HL-60 (cell line): ENCODE measurements around the gene PPP2R5C.

Source experiments
- DNase-seq, 2 experiments: peaks; one replicate each; pipeline ENCODE4 v3.0.0-alpha.2; 2010 to 2020; ENCODE audit warnings: low read depth in 1 of 2, low spot score in 1 of 2
- H3K27ac ChIP-seq: fragments of 250-450 bp; sonication (Bioruptor Pico); replicated peaks from 2 replicates; pipeline ENCODE4 v1.5.1; 2020; ENCODE audit warnings: mild to moderate bottlenecking, moderate library complexity
- H3K27me3 ChIP-seq: fragments of 250-450 bp; sonication (Bioruptor Pico); 2 replicates; pipeline ENCODE4 v1.5.1; 2021; ENCODE audit warnings: mild to moderate bottlenecking, moderate library complexity; ENCODE audit not compliant: insufficient read depth, poor library complexity, severe bottlenecking
- H3K4me3 ChIP-seq: replicated peaks from 2 replicates; pipeline ENCODE4 v1.5.1; 2011; ENCODE audit warnings: mild to moderate bottlenecking, control low read depth, low read length; ENCODE audit not compliant: insufficient read depth
- CTCF ChIP-seq: IDR thresholded peaks from one replicate; pipeline ENCODE4 v1.5.1; 2011; ENCODE audit warnings: low read length, control low read depth, inconsistent platforms; ENCODE audit not compliant: insufficient read depth
- GABPA ChIP-seq: IDR thresholded peaks from 2 replicates; pipeline ENCODE4 v1.6.1; 2012; ENCODE audit warnings: low read depth
- POLR2AphosphoS5 ChIP-seq: IDR thresholded peaks from 2 replicates; pipeline ENCODE4 v1.6.1; 2012; ENCODE audit warnings: low read depth
- SPI1 ChIP-seq: IDR thresholded peaks from 2 replicates; pipeline ENCODE4 v1.6.1; 2012; ENCODE audit warnings: low read depth, mild to moderate bottlenecking, borderline replicate concordance
- TF ChIP-seq, protein P1 (sequence below): IDR thresholded peaks from 2 replicates; pipeline ENCODE4 v1.6.1; 2012; ENCODE audit warnings: low read depth; ENCODE audit not compliant: insufficient replicate concordance

The PPP2R5C gene

DNA sequence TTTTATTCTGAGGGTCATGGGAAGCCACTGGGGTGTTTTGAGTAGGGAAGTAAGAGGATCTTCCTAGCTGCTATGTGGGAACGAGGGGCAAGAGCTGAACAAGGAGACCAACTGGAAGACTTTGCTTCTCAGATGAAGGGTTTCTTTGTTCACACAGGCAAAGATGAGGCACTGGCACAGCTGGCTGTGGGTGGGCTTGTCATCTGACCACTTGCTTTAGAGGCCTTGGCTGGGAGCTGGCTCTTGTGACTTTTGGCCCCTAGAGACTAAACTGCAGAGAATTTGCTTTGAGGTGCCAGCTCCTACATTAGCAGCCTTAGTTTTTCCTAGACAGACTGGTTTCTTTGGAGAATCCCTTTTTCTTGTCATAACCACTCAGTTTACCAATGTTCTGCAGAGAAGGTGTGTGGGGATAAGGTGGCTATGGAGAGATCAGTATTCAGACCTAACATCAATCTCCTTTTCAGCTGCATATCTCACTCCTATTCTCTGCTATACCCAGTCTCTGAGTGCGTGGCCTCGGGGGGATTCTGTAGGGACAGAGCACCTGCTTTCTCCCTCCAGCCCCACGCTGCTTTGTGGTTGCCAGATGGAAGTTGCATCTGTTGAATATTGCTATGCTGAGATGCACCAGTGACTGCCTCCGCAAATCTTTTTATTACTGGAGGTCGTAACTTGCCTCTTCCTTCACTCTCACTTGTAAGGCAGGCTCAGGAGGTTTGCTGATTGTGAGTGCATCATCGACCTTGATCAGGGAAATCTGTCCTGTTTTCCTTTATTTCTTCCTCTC is 12.7 kb downstream of the PPP2R5C start:
- no peaks in the 10 kb centered on the region for H3K27me3 ChIP-seq
- no peak overlapping the region for H3K27ac ChIP-seq
- no peak overlapping the region for H3K4me3 ChIP-seq
- DNase-seq: no peak
- TF ChIP-seq SPI1: no peak
- TF ChIP-seq CTCF: no peak
- TF ChIP-seq POLR2AphosphoS5: no peak
- no peak for TF ChIP-seq GABPA
- TF ChIP-seq, protein P1, sequence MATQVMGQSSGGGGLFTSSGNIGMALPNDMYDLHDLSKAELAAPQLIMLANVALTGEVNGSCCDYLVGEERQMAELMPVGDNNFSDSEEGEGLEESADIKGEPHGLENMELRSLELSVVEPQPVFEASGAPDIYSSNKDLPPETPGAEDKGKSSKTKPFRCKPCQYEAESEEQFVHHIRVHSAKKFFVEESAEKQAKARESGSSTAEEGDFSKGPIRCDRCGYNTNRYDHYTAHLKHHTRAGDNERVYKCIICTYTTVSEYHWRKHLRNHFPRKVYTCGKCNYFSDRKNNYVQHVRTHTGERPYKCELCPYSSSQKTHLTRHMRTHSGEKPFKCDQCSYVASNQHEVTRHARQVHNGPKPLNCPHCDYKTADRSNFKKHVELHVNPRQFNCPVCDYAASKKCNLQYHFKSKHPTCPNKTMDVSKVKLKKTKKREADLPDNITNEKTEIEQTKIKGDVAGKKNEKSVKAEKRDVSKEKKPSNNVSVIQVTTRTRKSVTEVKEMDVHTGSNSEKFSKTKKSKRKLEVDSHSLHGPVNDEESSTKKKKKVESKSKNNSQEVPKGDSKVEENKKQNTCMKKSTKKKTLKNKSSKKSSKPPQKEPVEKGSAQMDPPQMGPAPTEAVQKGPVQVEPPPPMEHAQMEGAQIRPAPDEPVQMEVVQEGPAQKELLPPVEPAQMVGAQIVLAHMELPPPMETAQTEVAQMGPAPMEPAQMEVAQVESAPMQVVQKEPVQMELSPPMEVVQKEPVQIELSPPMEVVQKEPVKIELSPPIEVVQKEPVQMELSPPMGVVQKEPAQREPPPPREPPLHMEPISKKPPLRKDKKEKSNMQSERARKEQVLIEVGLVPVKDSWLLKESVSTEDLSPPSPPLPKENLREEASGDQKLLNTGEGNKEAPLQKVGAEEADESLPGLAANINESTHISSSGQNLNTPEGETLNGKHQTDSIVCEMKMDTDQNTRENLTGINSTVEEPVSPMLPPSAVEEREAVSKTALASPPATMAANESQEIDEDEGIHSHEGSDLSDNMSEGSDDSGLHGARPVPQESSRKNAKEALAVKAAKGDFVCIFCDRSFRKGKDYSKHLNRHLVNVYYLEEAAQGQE: no peak

- TF ChIP-seq POLR2AphosphoS5 (no peak), GABPA (no peak), SPI1 (no peak), CTCF (no peak)
- TF ChIP-seq, protein P1: no peak
- DNase-seq: no peak
- H3K4me3 ChIP-seq: no peak overlapping the region
- no peak overlapping the region for H3K27ac ChIP-seq
- H3K27me3 ChIP-seq: no peaks in the 10 kb centered on the region
Measured at GRCh38 chr14:101774814-101775213, 13.3 kb downstream of the PPP2R5C start.

DNA sequence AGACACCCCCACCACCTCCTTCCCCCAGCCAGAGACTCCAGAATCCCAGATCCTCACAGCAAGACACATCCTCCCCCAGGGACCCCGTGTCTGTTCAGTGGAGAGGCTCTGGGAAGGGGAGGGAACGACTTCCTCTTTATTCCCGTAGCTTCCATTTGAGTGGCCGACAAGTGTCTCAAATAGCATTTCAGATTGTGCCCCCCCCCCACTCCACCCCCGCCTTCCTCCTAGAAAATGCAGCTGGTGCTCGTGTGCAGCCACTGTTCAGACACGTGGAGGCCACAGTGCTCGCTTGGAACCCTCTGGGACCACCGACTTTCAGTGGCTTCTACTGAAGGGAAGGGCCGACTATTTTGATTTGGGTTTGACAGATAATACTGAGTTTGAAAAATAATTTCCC is 14.3 kb downstream of the PPP2R5C start:
- Histone ChIP-seq H3K4me3 (no peak overlapping the region), H3K27ac (no peak overlapping the region), H3K27me3 (no peaks in the 10 kb centered on the region)
- no peak for DNase-seq
- TF ChIP-seq SPI1 (no peak), GABPA (no peak), CTCF (no peak), POLR2AphosphoS5 (no peak)
- TF ChIP-seq, protein P1: no peak
